ENCODE data around the gene RAP1GAP. TPM values are rescaled to one million over a fixed set of nuclear protein-coding genes. Genes with fewer than 3 reads are reported as not detected.
A peak's percentile ranks its signal among the peaks of the same experiment; 100 is the strongest.

RAP1GAP gene
- total RNA-seq, 1 donor from 2014 or later: 18.8 TPM

DNA sequence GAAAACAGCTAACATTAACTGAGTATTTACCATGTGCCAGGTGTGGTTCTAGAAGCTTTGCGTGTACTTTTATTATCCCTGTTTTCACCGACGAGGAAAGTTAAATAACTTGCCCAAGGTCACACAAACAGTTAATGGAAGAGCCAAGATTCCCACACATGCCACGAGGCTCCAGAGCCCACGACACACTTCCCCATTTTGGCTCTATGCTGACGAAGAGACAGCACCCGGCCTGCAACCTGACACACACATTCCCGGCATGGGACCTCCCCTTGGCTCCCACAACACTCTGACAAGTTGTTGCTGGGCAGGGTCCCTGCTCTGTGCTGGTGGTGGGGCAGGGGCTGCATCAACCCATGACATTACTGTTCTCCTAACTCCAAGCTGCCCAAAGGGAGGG is 52.8 kb downstream of the RAP1GAP start:
- DNase-seq (ENCODE audit: low spot score in 2 of 2): no peak
- no peak for FAIRE-seq

DNA sequence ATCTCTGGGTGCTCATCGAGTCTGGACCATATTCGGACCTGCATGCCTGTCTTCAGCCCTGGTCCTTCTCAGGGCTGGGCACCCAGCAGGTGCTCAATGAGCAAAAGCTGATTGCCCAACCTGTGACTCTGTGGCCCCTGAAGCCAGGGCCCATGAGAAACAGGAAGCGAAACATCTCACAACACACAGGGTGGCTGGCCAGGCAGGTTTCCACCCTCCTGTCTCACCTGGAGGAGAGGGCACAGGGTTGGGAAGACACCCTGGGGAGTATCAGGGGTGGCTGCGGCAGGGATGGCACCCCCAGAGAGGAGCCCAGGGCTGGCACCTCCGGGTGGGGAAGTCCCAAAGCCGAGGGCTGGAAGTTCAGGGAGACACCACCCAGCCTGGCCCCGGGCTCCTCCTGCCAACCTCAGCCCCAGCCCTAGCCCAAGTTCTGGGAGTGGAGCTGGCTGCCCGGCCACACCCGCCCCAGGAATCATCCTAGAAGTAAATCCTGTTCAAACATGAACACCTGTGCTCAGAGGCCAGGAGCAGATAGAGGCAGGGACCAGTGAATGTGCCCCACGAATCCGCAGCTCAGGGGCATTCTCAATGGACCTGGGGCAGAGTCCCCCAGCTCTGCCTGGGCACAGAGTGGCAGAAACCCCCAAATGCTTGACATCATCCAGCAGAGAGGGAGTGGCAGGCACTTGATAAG is 54.6 kb downstream of the RAP1GAP start:
- FAIRE-seq (no peak), DNase-seq (ENCODE audit: low spot score in 2 of 2) (no peak)

DNA sequence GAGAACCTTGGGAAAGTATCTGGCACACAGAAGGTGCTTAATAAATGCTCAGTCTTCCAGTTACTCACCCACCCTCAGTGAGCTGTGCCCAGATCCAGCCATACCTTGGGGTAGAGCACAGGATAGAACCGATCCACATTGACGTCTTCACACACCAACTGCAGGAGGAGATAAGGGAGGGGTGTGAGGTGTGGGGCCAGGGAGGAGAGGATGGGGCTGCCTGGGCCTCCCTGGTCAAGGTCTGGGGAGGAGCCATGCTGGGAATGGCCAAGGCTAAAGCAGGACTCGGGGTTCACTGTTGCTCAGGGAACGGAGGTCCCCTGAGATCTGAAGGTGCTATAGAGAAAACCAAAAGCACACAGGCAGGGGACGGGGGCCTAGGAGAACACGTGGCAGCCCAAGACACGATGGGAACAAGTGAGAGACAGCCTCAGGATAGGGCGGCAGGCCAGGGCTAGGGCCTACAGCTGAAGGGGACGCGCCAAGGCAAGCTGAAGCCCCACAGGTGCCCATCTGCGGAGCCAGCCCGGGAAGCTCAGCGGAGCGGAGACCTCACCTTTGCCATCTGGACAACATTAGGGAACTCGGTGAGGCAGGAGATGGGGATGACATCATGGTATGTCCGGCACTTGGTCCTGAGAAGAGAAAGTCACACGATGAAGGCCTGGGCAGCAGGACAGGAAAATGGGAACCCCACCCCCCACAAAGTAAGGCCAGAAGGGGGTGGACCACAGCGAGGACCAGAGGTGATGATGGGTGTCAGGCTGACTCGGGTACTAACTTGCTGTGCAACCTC is 55.9 kb downstream of the RAP1GAP start:
- no peak for FAIRE-seq

DNA sequence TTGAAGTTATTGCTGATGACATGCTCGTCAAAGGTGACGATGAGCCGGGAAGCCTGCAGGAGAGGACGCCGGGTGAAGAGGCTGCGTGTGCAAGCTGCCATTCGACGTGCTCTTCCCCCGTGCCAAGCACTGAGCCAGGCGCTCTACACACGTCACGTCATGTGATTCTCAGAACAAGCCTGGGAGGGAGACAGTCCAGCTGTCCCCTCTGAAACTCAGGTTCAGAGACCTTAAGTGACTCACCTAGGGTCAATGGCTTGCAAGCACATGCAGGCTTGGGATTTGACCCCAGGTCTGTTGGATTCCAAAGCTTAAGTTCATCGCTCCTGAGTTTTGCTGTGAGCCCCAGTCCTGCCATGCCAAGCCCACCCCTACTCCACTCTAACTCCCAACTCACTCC is 57.1 kb downstream of the RAP1GAP start:
- FAIRE-seq (no peak), DNase-seq (ENCODE audit: low spot score in 2 of 2) (no peak)

More for the DNA sequence above, 55.9 kb downstream of the RAP1GAP start:
- DNase-seq (ENCODE audit: low spot score in 2 of 2): no peak

DNA sequence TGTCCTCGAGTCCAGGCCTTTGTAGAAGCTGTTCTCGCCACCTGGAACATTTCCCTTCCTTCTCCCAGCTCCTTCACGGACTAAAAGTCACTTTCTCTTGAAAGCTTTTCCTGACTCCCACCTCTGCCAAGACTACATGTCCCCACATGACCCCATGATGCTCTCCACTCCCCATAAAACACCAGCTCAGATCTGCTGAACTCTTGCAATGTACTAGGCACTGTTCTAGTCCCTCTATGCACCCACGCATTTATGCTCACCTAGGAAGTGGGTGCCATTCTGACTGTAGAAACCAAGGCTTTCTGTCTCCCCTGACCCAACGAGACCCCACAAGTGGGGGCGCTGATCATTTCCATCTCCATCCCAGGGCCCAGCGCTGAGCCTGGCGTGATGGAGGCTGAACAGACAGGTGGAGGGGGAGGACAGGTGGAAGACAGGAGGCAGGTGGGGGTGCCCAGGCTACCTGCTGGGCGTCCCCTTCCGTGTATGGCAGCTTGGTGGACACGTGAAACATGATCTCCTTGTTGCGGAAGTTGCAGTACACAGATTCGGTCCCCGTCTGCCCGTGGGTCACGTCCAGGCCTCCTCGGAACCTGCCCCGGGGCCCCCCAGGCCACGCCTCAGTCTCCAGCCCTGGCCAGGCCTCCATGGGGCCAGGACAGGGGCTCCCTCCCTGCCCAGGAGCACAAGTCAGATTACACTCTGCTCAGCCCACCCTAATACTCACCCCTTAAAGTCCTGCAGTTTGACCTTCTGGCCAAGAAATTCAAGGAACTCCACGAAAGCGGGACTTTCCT is 58.0 kb downstream of the RAP1GAP start:
- FAIRE-seq: no peak
- no peak for DNase-seq (ENCODE audit: low spot score in 2 of 2)

DNA sequence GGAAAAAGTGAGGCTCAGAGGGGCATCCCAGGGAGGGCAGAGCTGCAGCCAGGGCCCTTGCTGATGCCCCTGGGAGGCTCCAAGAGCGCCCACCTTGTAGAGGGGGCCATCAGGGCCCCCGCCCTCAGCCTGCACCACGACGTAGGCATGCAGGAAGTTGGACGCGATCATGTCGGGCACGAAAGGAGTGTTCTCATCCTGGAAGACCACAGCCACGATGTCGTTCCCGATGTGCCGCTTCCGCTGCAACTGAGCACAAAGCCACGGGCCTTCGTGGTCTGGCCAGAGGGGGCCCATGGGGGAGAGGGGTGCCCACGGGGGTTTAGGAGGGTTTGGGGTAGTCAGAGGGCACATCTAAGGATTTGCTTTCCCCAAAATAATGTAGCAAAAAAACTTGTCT is 59.1 kb downstream of the RAP1GAP start:
- DNase-seq (ENCODE audit: low spot score in 2 of 2): no peak
- no peak for FAIRE-seq

DNA sequence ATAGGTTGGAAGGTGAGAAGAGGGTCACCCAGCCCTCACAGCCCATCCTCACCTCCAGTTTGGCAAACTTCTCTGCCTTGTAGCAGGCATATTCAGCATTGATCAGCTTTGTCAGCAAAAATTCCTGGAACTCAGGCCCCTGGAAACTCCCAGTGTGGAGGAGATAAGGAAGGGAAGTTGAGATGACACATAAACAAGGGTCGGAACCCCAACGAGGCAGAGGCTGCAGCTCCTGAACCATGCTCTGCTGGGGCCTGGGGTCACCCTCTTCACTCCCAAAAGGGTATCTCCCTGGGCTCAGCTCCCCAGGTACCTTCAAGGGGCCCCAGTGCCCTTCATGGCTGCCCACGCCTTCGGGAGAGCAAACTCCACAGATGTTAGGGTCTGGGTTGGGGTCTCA is 60.4 kb downstream of the RAP1GAP start:
- DNase-seq (ENCODE audit: low spot score in 2 of 2): no peak
- FAIRE-seq: no peak

DNA sequence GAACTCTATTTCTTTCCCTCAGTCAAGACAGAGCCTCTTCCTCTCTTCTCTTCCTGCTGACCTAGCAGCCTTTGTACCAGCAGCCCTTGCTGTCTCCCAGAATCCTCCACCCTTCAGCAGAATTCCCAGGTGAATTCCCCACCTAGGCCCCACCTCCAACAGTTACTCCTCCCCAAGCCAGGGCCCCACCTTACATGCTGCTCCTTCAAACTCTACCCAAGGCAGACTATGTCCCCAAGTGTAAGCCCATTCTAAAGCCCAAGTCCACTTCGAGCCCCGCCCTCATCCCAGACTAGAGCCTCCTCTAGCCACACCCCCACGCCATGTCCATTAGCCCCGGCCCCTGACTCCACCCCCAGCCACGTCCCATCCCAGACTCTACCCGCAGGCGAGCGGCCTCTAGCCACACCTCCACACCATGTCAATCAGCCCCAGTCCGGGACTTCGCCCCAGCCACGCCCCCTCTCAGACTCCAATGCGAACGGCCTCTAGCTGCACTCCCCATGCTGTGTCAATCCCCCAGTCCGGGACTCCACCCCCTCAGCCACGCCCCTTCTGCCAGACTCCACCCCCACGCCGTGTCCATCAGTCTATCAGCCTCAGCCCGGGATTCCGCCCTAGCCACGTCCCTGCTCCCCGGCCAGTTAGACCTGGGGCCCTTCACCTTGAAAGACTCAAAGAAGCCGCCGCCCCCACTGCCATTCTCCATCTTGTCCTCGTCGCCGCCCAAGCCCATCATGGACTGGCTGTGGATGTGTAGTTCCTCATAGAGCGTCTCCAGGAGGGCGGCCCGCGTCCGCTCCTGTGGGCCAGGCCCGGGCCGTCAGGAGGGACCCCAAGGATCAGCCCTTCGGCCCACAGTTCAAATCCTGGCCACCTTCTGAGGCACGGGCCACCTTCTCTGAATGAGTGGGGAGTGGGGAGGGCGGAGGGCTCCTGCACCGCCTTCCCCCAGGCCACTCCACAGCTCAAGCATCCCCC is 61.3 kb downstream of the RAP1GAP start:
- FAIRE-seq (no peak), DNase-seq (ENCODE audit: low spot score in 2 of 2) (peak in 1 of 2 donors; percentile 77)

DNA sequence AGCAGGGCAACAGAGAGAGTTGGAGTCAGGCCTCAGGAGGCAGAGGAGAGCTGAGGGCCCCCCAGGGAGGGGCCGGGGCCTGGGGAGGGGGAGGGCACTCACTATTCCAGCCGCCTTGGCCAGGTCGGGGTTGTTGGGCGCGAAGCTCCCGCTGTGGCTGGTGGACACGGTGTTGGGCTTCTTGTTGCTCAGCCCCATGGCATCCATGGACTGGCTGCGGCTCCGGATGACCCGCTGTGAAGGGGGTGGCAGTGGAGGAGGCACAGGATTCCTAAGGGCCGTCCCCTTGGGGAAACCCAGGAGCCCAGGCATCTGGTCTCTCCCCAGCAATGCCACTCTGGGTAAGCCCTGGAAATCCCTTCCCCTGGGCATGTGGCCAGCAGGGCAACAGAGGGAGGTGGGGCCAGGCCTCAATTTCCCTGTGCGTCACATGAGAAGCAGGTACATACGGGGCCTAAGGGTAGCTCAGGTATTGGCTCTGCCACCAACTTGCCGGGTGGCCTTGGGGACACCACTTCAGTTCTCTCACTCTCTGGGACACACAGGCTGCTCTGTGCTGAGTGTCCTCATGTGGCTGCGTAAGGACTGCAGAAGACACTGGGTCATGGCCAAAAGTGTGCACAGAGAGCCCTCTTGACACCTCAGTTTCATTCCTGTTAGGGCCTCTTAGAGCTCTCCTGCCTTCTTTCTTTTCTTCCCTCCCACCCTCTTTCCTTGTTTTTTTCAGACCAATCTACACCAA is 63.0 kb downstream of the RAP1GAP start:
- FAIRE-seq (no peak), DNase-seq (ENCODE audit: low spot score in 2 of 2) (no peak)

DNA sequence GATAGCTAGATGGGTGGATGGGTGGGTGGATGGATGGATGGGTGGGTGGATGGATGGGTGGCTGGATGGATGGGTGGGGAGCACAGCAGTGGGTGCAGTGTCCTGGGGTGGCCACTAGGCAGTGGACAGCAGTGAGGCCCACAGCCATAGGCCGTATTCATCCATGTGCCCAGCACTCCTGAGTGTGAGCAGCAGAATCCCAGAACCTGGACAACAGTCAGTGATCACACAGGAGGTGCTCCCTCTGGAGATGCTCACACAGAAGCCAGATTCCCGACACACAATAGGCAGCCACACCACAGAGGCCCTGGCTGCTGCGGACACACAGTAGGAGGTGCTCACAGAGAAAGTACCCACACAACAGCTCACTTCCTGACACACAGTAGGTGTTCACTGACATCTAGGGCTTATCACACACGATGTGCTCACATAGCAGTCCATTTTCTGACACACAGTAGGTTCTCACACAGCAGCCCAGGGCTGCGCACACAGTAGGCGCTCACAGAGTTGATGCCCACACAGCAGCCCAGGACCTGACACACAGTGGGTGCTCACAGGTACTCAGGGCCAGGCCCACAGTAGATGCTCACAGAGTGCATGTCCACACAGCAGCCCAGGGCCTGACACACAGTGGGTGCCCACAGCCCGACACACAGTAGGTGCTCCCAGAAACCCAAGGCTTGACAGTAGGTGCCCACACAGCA is 64.0 kb downstream of the RAP1GAP start:
- FAIRE-seq (no peak), DNase-seq (ENCODE audit: low spot score in 2 of 2) (no peak)

DNA sequence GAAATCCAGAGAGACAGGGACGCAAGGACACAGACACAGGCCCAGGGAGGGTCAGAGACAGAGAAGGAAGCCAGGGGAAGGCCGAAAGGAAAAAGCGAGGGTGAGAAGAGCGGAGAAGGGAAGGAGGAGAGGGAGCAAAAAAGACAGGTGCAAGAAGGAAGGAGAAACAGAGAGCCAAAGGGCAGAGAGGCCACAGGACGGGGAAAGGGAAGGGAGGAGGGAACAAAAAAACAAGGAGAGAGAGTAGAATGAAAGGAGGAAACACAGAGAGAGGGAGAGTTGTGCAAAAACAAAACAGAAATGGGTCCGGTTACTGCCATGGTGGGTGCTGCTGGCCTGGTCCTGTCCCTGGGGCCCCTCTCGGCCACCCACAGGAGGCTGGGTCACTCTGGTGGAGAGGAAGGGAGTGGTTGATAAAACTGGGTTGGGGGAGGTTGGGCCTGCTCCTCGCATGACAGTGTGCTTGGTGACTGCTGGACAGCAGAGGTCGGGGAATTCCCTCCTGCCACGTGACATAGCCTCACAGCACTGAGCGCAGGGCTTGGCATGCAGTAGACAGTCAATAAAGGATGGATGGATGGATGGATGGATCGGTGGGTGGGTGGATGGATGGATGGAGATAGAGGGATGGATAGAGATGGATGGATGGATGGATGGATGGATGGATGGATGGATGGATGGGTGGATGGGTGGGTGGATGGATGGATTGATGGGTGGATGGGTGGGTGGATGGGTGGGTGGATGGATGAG is 64.8 kb downstream of the RAP1GAP start:
- FAIRE-seq: no peak
- no peak for DNase-seq (ENCODE audit: low spot score in 2 of 2)

DNA sequence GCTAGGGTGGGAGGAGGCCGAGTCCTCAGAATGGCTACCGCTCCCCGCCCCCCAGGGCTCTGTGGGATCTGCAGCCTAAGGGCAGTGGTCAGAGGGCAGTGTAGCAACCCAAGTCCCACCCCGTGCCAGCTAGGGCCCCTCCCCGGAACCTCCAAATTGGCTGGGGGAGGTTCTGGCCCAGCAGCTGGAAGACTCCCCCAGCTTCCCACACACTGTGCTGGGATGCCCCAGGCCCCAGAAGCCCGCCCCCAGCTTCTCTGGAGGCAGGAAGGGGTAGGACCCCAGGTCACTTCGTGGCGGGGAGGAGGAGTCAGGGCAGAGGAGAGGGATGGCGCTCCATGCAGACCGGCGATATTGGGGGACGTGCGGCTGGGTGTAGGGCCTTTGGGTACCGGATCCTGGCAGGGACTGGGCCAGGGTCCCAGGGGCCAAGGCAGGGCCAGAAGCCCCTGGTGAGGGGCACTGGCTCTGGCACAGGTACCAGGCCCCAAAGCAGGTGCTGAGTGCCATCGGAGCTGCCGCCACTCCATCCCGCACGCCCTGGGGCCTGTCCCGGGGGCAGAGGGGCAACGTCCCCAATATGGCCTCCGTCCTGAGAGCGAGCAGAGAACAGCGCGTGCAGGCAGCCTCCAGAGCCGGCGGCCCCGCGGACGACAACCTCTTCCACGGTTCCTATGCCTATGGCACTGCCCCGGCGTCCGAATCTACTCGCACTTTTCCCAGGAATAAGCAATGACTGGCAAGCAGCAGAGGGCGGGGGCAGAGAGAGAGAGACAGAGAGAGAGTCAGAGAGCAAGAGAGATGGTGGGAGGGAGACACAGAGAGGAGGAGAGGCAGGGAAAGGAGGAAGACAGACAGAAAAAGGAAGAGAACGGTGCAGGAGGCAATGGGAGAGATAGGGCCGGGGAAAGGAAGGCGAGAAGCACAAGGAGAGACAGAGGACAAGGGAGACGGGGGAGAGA is 65.7 kb downstream of the RAP1GAP start:
- FAIRE-seq: no peak
- DNase-seq (ENCODE audit: low spot score in 2 of 2): no peak

DNA sequence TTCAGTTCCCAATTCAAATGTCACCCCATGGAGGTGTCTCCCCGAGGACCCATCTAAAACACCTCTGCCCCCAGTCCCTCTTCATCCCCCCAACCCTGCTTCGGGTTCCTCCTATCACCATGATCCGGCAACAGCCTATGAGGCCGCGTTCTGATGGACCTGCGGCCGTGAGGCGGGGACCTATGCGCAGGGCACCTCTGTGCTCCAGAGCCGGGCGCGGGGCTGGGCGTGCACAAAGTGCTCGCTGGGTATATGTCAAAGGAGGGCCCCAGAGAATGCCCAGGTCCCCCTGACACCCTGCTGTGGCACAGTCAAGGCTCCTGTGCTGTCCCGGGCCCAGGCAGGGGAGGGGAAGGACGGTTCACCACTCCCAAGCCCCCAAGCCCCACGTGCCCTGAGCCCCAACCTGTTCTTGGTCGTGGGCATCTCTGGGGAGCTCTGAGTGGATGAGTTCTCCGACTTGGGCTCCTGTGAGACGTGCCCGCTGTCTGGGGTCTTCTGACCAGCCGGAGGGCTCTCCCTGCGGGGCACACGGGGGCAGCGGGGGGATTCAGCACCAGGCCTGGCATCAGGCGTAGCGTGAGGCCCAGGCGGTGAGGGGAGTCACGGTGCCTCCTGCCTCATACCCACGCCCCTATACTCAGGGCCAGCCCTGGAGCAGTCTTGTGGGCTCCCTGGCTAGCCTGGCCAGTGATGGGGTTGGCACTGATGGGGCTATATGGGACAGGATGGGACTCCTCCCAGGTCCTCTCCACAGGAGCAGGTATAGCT is 67.7 kb downstream of the RAP1GAP start:
- DNase-seq (ENCODE audit: low spot score in 2 of 2) (no peak), FAIRE-seq (no peak)

DNA sequence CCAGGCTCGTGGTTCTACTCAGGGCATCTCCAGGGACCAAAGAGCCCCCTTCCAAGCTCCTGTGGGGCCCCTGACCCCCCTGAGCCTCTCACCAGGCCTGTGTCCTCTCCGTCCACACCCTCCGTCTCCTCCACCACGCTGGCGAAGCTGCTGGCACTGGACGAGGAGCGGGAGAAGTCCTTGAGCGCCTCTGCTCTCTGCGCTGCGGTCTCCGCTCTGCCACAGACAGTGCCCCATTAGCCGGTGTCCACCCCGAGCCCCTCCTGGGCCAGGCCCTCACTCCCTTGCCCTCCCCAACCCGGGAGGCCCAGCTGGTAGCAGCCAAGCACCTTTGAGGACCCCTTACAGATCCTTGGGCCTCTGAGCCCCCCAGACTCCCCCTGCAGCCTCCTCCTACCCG is 69.8 kb downstream of the RAP1GAP start:
- DNase-seq (ENCODE audit: low spot score in 2 of 2) (no peak), FAIRE-seq (no peak)

DNA sequence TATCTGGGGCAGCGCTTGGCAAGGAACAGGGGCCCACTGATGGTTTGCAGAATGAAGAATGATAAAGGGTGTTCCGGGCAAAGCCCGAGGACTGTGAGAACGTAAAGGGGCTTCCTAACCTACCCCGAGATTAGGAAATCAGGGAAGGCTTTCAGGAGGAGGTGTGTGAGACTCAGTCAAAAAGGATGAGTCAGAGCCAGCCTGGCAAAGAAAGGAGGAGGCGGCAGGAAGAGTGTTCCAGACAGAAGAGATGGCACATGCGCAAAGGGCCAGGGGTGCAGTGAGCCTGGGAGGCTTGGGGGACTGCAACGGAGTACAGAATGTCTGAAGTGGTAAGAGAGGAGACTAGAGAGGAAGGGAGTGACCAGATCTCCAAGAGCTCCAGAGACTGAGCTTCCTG is 70.3 kb downstream of the RAP1GAP start:
- FAIRE-seq: no peak
- no peak for DNase-seq (ENCODE audit: low spot score in 2 of 2)

DNA sequence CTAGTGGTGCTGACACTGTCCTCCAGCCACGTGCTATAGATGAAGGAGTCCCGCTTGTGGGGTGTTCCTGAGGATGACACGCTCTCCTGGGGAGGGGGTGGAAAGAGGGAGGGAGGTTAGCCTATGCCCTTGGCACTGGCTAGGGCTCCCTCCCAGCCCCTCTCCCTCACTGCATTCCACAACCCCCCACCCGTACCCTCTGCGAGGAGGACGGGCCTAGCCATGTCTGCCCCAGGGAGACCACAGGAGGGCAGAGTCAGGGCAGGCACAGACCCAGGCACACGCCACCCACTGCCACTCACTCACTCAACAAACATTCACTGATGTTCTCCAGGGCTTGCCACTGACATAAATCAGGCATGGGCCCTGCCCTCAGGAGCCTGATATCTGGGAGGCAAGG is 70.7 kb downstream of the RAP1GAP start:
- DNase-seq (ENCODE audit: low spot score in 2 of 2): no peak

More for the DNA sequence above, 70.7 kb downstream of the RAP1GAP start:
- FAIRE-seq: no peak
